Right lobe of liver (tissue), 4 donors: ENCODE measurements around the gene DLG5.

ENCODE experiments used
- CTCF ChIP-seq, 4 donors: fragments of 200-600 bp in 3 of 4; fragments of 450-650 bp in 1 of 4; IDR thresholded peaks; one replicate each; pipeline versions ENCODE4 v1.5.1 to v1.8.0; 2016 to 2022; ENCODE audit warnings: antibody characterized with exemption in 4 of 4, mild to moderate bottlenecking in 2 of 4
- POLR2A ChIP-seq: fragments of 450-650 bp; IDR thresholded peaks from one replicate; pipeline ENCODE4 v1.6.1; 2017; ENCODE audit warnings: antibody characterized with exemption, mild to moderate bottlenecking
- donor health status: DM: no; HTN: no; CAD: no.
- donor health status: DM: no; HTN: no; CAD: no.
- donor health status: DM: no; HTN: yes; CAD: no.

GRCh38 chr10:77824908-77825307 is 101.6 kb downstream of the DLG5 start:
- TF ChIP-seq CTCF (IDR thresholded peaks at IDR 0.05): no peak
- TF ChIP-seq POLR2A: no peak
